ENCODE measurements around the gene CTNNAL1.

DNA sequence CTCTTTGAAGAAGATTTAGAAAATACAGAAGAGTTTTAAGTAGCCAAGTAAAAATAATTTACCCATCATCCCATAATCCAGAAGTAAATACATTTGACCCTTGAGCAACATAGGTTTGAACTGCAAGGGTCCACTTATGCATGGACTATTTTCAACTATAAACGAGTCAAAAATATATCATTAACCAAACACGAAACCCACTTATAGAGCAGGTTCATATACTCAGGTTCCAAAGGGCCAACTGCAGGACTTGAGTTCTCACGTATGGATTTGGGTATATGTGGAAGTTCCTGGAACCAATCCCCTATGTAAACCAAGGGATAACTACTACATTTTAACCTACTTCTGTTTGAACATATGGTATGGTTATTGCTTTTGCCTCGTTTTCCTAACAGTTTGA, 73.3 kb downstream of the CTNNAL1 start:
- TF ChIP-seq, protein P1, sequence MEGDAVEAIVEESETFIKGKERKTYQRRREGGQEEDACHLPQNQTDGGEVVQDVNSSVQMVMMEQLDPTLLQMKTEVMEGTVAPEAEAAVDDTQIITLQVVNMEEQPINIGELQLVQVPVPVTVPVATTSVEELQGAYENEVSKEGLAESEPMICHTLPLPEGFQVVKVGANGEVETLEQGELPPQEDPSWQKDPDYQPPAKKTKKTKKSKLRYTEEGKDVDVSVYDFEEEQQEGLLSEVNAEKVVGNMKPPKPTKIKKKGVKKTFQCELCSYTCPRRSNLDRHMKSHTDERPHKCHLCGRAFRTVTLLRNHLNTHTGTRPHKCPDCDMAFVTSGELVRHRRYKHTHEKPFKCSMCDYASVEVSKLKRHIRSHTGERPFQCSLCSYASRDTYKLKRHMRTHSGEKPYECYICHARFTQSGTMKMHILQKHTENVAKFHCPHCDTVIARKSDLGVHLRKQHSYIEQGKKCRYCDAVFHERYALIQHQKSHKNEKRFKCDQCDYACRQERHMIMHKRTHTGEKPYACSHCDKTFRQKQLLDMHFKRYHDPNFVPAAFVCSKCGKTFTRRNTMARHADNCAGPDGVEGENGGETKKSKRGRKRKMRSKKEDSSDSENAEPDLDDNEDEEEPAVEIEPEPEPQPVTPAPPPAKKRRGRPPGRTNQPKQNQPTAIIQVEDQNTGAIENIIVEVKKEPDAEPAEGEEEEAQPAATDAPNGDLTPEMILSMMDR (conservative IDR thresholded peaks at IDR 0.05; ENCODE audit: low read depth, low read length): no peak
- no peak for TF ChIP-seq EZH2 (IDR thresholded peaks at IDR 0.05; ENCODE audit: borderline replicate concordance, low read depth, low read length, poor library complexity, severe bottlenecking)

All from A673 (cell line).